ENCODE results near the gene SCYL2.

Gene SCYL2

GRCh38 chr12:100381379-100381778 lies 114.4 kb downstream of the SCYL2 start:
- DNase-seq = no peak

- DNase-seq = no peak
These were observed 115.4 kb downstream of the SCYL2 start for GRCh38 chr12:100382338-100382737.

GRCh38 chr12:100383586-100384558 lies 116.9 kb downstream of the SCYL2 start:
- DNase-seq = no peak

GRCh38 chr12:100384559-100384935 lies 117.6 kb downstream of the SCYL2 start:
- DNase-seq = no peak

- DNase-seq = no peak
These were observed 121.4 kb downstream of the SCYL2 start for GRCh38 chr12:100388382-100388781.
